HEK293 (cell line): ENCODE data around the gene ZNF780B.

Source experiments
- CTCF ChIA-PET: fragments of 350-600 bp; formaldehyde crosslinking; extraction: SDS; loops from one replicate; lab custom pipeline; 2021; ENCODE audit warnings: antibody characterized with exemption; lab: Yijun Ruan, JAX
- POLR2A ChIA-PET: fragments of 300-600 bp; formaldehyde crosslinking; extraction: SDS; loops from one replicate; lab custom pipeline; 2020; ENCODE audit warnings: antibody characterized with exemption, inconsistent platforms; lab: Yijun Ruan, JAX
- H3K27ac ChIP-seq: fragments of 200-500 bp; sonication (Bioruptor generic); 2 replicates; pipeline ENCODE4 v1.5.1; 2014; ENCODE audit warnings: low read depth, low read length, control low read depth, inconsistent platforms; ENCODE audit errors: extremely low read depth
- H3K36me3 ChIP-seq, 2 experiments: fragments of 200-500 bp in 1 of 2; sonication (Bioruptor generic) in 1 of 2; 1 replicate in 1 of 2; 2 replicates in 1 of 2; pipeline ENCODE4 v1.5.1; 2014 to 2017; ENCODE audit warnings: inconsistent platforms in 2 of 2, low read length in 2 of 2; ENCODE audit not compliant: control insufficient read depth in 2 of 2, insufficient read depth in 1 of 2
- H3K4me1 ChIP-seq: fragments of 200-500 bp; sonication (Bioruptor generic); 2 replicates; pipeline ENCODE4 v1.5.1; 2014; ENCODE audit warnings: mild to moderate bottlenecking, low read length, inconsistent platforms; ENCODE audit not compliant: control insufficient read depth, insufficient read depth
- H3K4me3 ChIP-seq: 2 replicates; pipeline ENCODE4 v1.5.1; 2011; ENCODE audit warnings: low read depth, mild to moderate bottlenecking, control low read depth, low read length, moderate library complexity
- H3K9me3 ChIP-seq: fragments of 200-500 bp; sonication (Bioruptor generic); 2 replicates; pipeline ENCODE4 v1.5.1; 2014; ENCODE audit warnings: low read depth, low read length, inconsistent platforms; ENCODE audit not compliant: control insufficient read depth, insufficient read depth
- KLF8 ChIP-seq: fragments of 450-650 bp; formaldehyde crosslinking; IDR thresholded peaks from 2 replicates; pipeline ENCODE4 v1.5.1; 2016; ENCODE audit warnings: missing biosample characterization, missing genetic modification characterization
- MYNN ChIP-seq: fragments of 450-650 bp; formaldehyde crosslinking; IDR thresholded peaks from 2 replicates; pipeline ENCODE4 v1.5.1; 2016; ENCODE audit warnings: missing biosample characterization, missing genetic modification characterization, borderline replicate concordance
- RBAK ChIP-seq: fragments of 450-650 bp; formaldehyde crosslinking; IDR thresholded peaks from 2 replicates; pipeline ENCODE4 v1.5.1; 2016; ENCODE audit warnings: missing biosample characterization, missing genetic modification characterization
- SETDB1 ChIP-seq: IDR thresholded peaks from one replicate; pipeline ENCODE4 v1.6.1; 2017; ENCODE audit warnings: mild to moderate bottlenecking, low read length, moderate library complexity, mixed read lengths; ENCODE audit not compliant: insufficient read length
- ZNF133 ChIP-seq: fragments of 450-650 bp; formaldehyde crosslinking; IDR thresholded peaks from 2 replicates; pipeline ENCODE4 v1.5.1; 2016; ENCODE audit warnings: missing biosample characterization, missing genetic modification characterization
- ZNF248 ChIP-seq: fragments of 450-650 bp; formaldehyde crosslinking; IDR thresholded peaks from 2 replicates; pipeline ENCODE4 v1.5.1; 2017; ENCODE audit warnings: missing biosample characterization, missing genetic modification characterization
- ZNF280D ChIP-seq: fragments of 450-650 bp; formaldehyde crosslinking; IDR thresholded peaks from 2 replicates; pipeline ENCODE4 v1.5.1; 2016; ENCODE audit warnings: missing biosample characterization, missing genetic modification characterization
- ZNF362 ChIP-seq: fragments of 450-650 bp; formaldehyde crosslinking; IDR thresholded peaks from 2 replicates; pipeline ENCODE4 v1.5.1; 2016; ENCODE audit warnings: missing biosample characterization, missing genetic modification characterization
- ZNF558 ChIP-seq: fragments of 450-650 bp; formaldehyde crosslinking; IDR thresholded peaks from 2 replicates; pipeline ENCODE4 v1.5.1; 2016; ENCODE audit warnings: missing biosample characterization, missing genetic modification characterization
- ZNF654 ChIP-seq: fragments of 450-650 bp; formaldehyde crosslinking; IDR thresholded peaks from 2 replicates; pipeline ENCODE4 v1.5.1; 2016; ENCODE audit warnings: low read depth, missing biosample characterization, missing genetic modification characterization
- ZNF658 ChIP-seq: fragments of 450-650 bp; formaldehyde crosslinking; IDR thresholded peaks from 2 replicates; pipeline ENCODE4; 2016; ENCODE audit warnings: missing biosample characterization, missing genetic modification characterization
- ZNF777 ChIP-seq: fragments of 450-650 bp; formaldehyde crosslinking; IDR thresholded peaks from 2 replicates; pipeline ENCODE4 v1.5.1; 2017; ENCODE audit warnings: missing biosample characterization, missing genetic modification characterization, borderline replicate concordance
- ZNF830 ChIP-seq: fragments of 450-650 bp; IDR thresholded peaks from 2 replicates; pipeline ENCODE4 v1.5.0; 2018; ENCODE audit warnings: missing biosample characterization, missing genetic modification characterization, low read depth, mild to moderate bottlenecking, moderate library complexity
- TF ChIP-seq, protein P1 (sequence below): fragments of 450-650 bp; formaldehyde crosslinking; conservative IDR thresholded peaks from 2 replicates; pipeline ENCODE4 v1.5.1; 2016; ENCODE audit warnings: low read depth, missing biosample characterization, missing genetic modification characterization

Gene ZNF780B

DNA sequence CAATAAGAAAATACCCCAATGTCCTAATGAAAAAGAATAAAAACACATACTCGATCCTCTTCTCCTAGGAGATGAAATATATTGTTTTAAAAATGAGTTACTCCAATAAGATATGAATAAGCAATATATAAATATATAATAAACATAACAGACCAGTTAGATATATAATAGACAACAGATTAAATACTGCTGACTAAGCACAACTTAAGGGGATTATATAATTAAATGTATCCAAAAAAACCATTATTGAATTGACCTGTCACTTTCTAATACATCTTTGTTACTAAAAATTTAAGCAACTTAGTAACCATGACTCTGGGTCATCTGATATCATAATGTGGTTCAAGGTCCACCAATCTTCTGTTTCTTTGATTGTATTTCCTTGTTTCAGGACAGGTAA is 14.0 kb upstream of the ZNF780B start:
- peaks cover 48% of the 10 kb centered on the region for H3K9me3 ChIP-seq
- POLR2A ChIA-PET: no interaction called here
- no peak overlapping the region for H3K27ac ChIP-seq
- peaks cover 20 to 37% of the 10 kb centered on the region in 2 experiments for H3K36me3 ChIP-seq
- CTCF ChIA-PET: no interaction called here
- peaks cover 6% of the 10 kb centered on the region for H3K4me1 ChIP-seq
- no peak overlapping the region for H3K4me3 ChIP-seq
- no peak for TF ChIP-seq MYNN (tag by site-specific recombination)
- TF ChIP-seq RBAK: no peak
- TF ChIP-seq ZNF658 (tag by site-specific recombination): no peak

DNA sequence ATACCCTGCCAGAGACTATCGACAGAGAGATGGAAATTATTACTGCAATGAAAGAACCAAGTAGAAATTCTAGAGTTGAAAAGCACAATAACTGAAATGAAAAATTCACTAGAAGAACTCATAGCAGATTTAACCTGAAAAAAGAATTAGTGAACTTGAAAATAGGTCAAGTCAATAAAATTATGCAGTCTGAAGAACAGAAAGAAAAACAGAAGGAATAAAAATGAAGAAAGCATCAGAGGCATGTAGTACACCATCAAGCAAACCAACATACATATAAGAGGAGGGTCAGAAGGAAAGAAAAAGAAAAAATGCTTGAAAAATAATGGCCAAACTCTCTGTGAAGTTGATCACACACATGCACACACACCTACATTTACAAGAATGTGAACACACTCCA is 3.6 kb upstream of the ZNF780B start:
- no peak overlapping the region for H3K27ac ChIP-seq
- TF ChIP-seq ZNF133 (tag by site-specific recombination): peak; percentile 99
- peak; percentile 95; the same call in 1 of the 2 replicates for TF ChIP-seq ZNF280D (tag by site-specific recombination)
- TF ChIP-seq ZNF830 (tag by site-specific recombination): no peak
- TF ChIP-seq ZNF558 (tag by site-specific recombination): peak; percentile 54; the same call in 1 of the 2 replicates
- TF ChIP-seq ZNF777 (tag by site-specific recombination): no peak
- peak; percentile 43; the same call in 1 of the 2 replicates for TF ChIP-seq ZNF248
- TF ChIP-seq, protein P1, sequence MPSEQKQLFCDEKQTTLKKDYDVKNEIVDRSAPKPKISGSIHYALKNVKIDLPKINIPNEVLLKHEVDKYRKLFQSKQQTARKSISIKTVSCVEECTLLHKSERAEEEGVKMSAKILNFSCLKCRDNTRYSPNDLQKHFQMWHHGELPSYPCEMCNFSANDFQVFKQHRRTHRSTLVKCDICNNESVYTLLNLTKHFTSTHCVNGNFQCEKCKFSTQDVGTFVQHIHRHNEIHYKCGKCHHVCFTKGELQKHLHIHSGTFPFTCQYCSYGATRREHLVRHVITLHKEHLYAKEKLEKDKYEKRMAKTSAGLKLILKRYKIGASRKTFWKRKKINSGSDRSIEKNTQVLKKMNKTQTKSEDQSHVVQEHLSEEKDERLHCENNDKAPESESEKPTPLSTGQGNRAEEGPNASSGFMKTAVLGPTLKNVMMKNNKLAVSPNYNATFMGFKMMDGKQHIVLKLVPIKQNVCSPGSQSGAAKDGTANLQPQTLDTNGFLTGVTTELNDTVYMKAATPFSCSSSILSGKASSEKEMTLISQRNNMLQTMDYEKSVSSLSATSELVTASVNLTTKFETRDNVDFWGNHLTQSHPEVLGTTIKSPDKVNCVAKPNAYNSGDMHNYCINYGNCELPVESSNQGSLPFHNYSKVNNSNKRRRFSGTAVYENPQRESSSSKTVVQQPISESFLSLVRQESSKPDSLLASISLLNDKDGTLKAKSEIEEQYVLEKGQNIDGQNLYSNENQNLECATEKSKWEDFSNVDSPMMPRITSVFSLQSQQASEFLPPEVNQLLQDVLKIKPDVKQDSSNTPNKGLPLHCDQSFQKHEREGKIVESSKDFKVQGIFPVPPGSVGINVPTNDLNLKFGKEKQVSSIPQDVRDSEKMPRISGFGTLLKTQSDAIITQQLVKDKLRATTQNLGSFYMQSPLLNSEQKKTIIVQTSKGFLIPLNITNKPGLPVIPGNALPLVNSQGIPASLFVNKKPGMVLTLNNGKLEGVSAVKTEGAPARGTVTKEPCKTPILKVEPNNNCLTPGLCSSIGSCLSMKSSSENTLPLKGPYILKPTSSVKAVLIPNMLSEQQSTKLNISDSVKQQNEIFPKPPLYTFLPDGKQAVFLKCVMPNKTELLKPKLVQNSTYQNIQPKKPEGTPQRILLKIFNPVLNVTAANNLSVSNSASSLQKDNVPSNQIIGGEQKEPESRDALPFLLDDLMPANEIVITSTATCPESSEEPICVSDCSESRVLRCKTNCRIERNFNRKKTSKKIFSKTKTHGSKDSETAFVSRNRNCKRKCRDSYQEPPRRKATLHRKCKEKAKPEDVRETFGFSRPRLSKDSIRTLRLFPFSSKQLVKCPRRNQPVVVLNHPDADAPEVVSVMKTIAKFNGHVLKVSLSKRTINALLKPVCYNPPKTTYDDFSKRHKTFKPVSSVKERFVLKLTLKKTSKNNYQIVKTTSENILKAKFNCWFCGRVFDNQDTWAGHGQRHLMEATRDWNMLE (tag by site-specific recombination): peak; percentile 22; the same call in 1 of the 2 replicates
- 0 out of 2 replicates have a peak, but pooled peaks have one; percentile 25 for TF ChIP-seq ZNF362 (tag by site-specific recombination)
- TF ChIP-seq SETDB1: peak; percentile 88
- no peak for TF ChIP-seq ZNF654 (tag by site-specific recombination)
- TF ChIP-seq KLF8 (tag by site-specific recombination): 0 out of 2 replicates have a peak, but pooled peaks have one; percentile 11
- H3K4me1 ChIP-seq: peaks cover 15% of the 10 kb centered on the region; the same call in 1 of the 2 replicates
- H3K4me3 ChIP-seq: no peak overlapping the region
- H3K9me3 ChIP-seq: peaks cover 20% of the 10 kb centered on the region
- peaks cover 0 to 5% of the 10 kb centered on the region in 2 experiments; a peak in 2 of 3 replicates for H3K36me3 ChIP-seq
- POLR2A ChIA-PET: no interaction called here
- CTCF ChIA-PET: interaction anchor here (1.1 to 2.0 kb wide), 2 partner anchors 22 to 106 kb away, joined by 5 to 10 read pairs; no protein-coding TSS in a partner anchor
